ENCODE results near the gene PLAAT3. TPM values are rescaled to one million over a fixed set of nuclear protein-coding genes. Genes with fewer than 3 reads are reported as not detected.

The PLAAT3 gene
- total and polyA plus RNA-seq, 4 donors, result 13.4 to 90.1 (median 54.3) TPM

DNA sequence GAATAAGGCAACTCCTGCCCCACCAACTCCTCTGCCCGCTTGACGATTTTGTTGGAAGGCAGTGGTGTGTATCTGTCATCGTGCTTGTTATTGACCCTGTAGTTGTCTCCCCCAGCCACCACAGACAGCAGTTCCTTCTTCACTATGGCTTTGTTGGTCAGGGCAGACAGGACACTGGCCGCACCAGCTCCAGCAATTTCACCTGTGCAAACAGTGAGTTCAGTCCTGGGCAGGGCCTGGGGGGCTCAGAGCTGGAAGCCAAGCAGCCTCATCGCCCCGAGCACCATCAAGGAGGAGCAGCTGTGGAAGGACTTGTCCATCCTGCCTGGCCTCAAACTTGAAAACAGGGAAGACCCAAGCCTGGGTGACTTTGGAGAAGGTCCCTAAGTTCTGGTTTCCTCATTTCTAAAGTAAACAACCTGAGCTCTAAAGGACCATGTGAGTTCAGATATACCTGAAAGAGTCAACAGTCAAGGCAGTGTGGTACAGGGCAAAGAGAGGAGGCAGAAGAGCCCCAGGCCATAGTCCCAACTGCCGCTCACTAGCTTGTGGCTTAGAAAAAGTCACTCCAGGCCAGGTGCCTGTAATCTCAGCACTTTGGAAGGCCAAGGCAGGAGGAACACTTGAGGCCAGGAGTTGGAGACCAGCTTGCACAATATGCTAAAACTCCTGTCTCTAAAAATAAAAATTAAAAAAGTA, 55.6 kb downstream of the PLAAT3 start:
- no peaks in the 10 kb centered on the region for H3K9me3 ChIP-seq (ENCODE audit: control insufficient read depth in 4 of 4, low read length in 3 of 4)
- no peak overlapping the region for H3K27ac ChIP-seq (ENCODE audit: low read depth in 1 of 2, low read length in 2 of 2)
- H3K4me1 ChIP-seq (ENCODE audit: control insufficient read depth in 4 of 4, insufficient read depth in 4 of 4, low read length in 3 of 4), result peaks cover 0 to 6% (median under 1%) of the 10 kb centered on the region in 4 donors
- no peak overlapping the region for H3K4me3 ChIP-seq (ENCODE audit: low read depth in 1 of 3, low read length in 3 of 3)
- TF ChIP-seq, protein P1, sequence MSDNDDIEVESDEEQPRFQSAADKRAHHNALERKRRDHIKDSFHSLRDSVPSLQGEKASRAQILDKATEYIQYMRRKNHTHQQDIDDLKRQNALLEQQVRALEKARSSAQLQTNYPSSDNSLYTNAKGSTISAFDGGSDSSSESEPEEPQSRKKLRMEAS (IDR thresholded peaks at IDR 0.05), result no peak
- no peak for TF ChIP-seq FOXA1 (IDR thresholded peaks at IDR 0.05)
- TF ChIP-seq SP1 (IDR thresholded peaks at IDR 0.05), result no peak
- no peak for TF ChIP-seq TAF1 (conservative IDR thresholded peaks at IDR 0.05)
- TF ChIP-seq, protein P2, sequence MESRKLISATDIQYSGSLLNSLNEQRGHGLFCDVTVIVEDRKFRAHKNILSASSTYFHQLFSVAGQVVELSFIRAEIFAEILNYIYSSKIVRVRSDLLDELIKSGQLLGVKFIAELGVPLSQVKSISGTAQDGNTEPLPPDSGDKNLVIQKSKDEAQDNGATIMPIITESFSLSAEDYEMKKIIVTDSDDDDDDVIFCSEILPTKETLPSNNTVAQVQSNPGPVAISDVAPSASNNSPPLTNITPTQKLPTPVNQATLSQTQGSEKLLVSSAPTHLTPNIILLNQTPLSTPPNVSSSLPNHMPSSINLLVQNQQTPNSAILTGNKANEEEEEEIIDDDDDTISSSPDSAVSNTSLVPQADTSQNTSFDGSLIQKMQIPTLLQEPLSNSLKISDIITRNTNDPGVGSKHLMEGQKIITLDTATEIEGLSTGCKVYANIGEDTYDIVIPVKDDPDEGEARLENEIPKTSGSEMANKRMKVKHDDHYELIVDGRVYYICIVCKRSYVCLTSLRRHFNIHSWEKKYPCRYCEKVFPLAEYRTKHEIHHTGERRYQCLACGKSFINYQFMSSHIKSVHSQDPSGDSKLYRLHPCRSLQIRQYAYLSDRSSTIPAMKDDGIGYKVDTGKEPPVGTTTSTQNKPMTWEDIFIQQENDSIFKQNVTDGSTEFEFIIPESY (IDR thresholded peaks at IDR 0.05), result no peak
- TF ChIP-seq FOXA2 (IDR thresholded peaks at IDR 0.05), result no peak
- no peak for TF ChIP-seq HNF4A (conservative IDR thresholded peaks at IDR 0.05)
- TF ChIP-seq, protein P3, sequence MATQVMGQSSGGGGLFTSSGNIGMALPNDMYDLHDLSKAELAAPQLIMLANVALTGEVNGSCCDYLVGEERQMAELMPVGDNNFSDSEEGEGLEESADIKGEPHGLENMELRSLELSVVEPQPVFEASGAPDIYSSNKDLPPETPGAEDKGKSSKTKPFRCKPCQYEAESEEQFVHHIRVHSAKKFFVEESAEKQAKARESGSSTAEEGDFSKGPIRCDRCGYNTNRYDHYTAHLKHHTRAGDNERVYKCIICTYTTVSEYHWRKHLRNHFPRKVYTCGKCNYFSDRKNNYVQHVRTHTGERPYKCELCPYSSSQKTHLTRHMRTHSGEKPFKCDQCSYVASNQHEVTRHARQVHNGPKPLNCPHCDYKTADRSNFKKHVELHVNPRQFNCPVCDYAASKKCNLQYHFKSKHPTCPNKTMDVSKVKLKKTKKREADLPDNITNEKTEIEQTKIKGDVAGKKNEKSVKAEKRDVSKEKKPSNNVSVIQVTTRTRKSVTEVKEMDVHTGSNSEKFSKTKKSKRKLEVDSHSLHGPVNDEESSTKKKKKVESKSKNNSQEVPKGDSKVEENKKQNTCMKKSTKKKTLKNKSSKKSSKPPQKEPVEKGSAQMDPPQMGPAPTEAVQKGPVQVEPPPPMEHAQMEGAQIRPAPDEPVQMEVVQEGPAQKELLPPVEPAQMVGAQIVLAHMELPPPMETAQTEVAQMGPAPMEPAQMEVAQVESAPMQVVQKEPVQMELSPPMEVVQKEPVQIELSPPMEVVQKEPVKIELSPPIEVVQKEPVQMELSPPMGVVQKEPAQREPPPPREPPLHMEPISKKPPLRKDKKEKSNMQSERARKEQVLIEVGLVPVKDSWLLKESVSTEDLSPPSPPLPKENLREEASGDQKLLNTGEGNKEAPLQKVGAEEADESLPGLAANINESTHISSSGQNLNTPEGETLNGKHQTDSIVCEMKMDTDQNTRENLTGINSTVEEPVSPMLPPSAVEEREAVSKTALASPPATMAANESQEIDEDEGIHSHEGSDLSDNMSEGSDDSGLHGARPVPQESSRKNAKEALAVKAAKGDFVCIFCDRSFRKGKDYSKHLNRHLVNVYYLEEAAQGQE (IDR thresholded peaks at IDR 0.05), result no peak
- TF ChIP-seq YY1 (IDR thresholded peaks at IDR 0.05), result no peak
- TF ChIP-seq JUND (IDR thresholded peaks at IDR 0.05), result no peak
- no peak for TF ChIP-seq ATF3 (IDR thresholded peaks at IDR 0.05)
- TF ChIP-seq EGR1 (IDR thresholded peaks at IDR 0.05; ENCODE audit: low read depth in 2 of 2), result no peak
- no peak for TF ChIP-seq RXRA (IDR thresholded peaks at IDR 0.05)
- H3K27me3 ChIP-seq (ENCODE audit: control insufficient read depth in 4 of 4, insufficient read depth in 4 of 4, low read length in 3 of 4), result no peaks in the 10 kb centered on the region
- no peak for DNase-seq (ENCODE audit: low spot score)
- H3K9ac ChIP-seq (ENCODE audit: low read depth in 1 of 2, low read length in 2 of 2), result no peak overlapping the region
- no peaks in the 10 kb centered on the region for H3K36me3 ChIP-seq (ENCODE audit: control insufficient read depth in 4 of 4, insufficient read depth in 3 of 4, low read depth in 1 of 4, low read length in 3 of 4)
- 93% methylated on average over 7 of the region's 7 CpGs for WGBS

DNA sequence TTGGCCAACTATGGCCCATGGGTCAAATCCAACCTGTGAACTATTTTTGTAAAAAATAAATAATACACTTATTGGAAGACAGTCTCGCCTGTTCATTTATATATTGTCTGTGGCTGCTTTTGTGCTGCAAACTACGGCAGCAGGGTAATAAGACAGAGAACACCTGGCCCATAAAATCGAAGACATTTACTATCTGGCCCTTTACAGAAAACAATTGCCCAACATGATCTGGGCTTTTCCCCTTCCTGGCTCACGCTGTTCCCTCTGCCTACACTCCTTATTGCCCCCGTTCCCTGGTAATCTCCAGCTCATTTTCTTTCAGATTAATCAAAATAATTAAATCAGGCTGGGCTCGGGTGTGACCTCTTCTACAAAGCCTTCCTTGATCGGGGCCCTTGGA, 56.7 kb downstream of the PLAAT3 start:
- Histone ChIP-seq H3K4me1 (ENCODE audit: control insufficient read depth in 4 of 4, insufficient read depth in 4 of 4, low read length in 3 of 4) (peaks cover 0 to 6% (median 0%) of the 10 kb centered on the region in 4 donors), H3K4me3 (ENCODE audit: low read depth in 1 of 3, low read length in 3 of 3) (no peak overlapping the region), H3K27me3 (ENCODE audit: control insufficient read depth in 4 of 4, insufficient read depth in 4 of 4, low read length in 3 of 4) (no peaks in the 10 kb centered on the region), H3K9ac (ENCODE audit: low read depth in 1 of 2, low read length in 2 of 2) (no peak overlapping the region), H3K9me3 (ENCODE audit: control insufficient read depth in 4 of 4, low read length in 3 of 4) (no peaks in the 10 kb centered on the region), H3K27ac (ENCODE audit: low read depth in 1 of 2, low read length in 2 of 2) (no peak overlapping the region), H3K36me3 (ENCODE audit: control insufficient read depth in 4 of 4, insufficient read depth in 3 of 4, low read depth in 1 of 4, low read length in 3 of 4) (no peaks in the 10 kb centered on the region)
- no peak for DNase-seq (ENCODE audit: low spot score)
- WGBS, result 87% methylated on average over 7 of the region's 7 CpGs
- TF ChIP-seq RXRA (IDR thresholded peaks at IDR 0.05), result no peak
- TF ChIP-seq NR2F2 (IDR thresholded peaks at IDR 0.05), result no peak
- TF ChIP-seq, protein P3 (IDR thresholded peaks at IDR 0.05), result no peak
- TF ChIP-seq, protein P1 (IDR thresholded peaks at IDR 0.05), result no peak
- no peak for TF ChIP-seq JUND (IDR thresholded peaks at IDR 0.05)
- TF ChIP-seq SP1 (IDR thresholded peaks at IDR 0.05), result no peak
- TF ChIP-seq, protein P2 (IDR thresholded peaks at IDR 0.05), result no peak
- no peak for TF ChIP-seq RAD21 (IDR thresholded peaks at IDR 0.05)
- no peak for TF ChIP-seq EGR1 (IDR thresholded peaks at IDR 0.05; ENCODE audit: low read depth in 2 of 2)
- TF ChIP-seq CTCF (IDR thresholded peaks at IDR 0.05; ENCODE audit: low read depth, low read length, missing input control), result no peak

All from liver (tissue), 9 donors.